HL-60 (cell line): ENCODE measurements around the gene BRK1.
"Not testable (repeated sequence)": the region's sequence is repeated elsewhere in the genome, so short reads cannot be mapped to it uniquely, and the experiment has no call there.

Source experiments
- CTCF ChIP-seq: IDR thresholded peaks from one replicate; pipeline ENCODE4 v1.5.1; 2011; ENCODE audit warnings: low read length, control low read depth, inconsistent platforms; ENCODE audit not compliant: insufficient read depth
- GABPA ChIP-seq: IDR thresholded peaks from 2 replicates; pipeline ENCODE4 v1.6.1; 2012; ENCODE audit warnings: low read depth
- POLR2AphosphoS5 ChIP-seq: IDR thresholded peaks from 2 replicates; pipeline ENCODE4 v1.6.1; 2012; ENCODE audit warnings: low read depth
- REST ChIP-seq: IDR thresholded peaks from 2 replicates; pipeline ENCODE4 v1.6.1; 2012; ENCODE audit warnings: low read depth; ENCODE audit not compliant: insufficient replicate concordance

- TF ChIP-seq CTCF, POLR2AphosphoS5, GABPA, REST: not testable (repeated sequence)
Observed at GRCh38 chr3:10158555-10158954, 43.1 kb downstream of the BRK1 start.
